SKM-1 treated with dmso at 0.1 percent for 144 hours (cell line): ENCODE data around the gene FRA10AC1.

Source experiments
- DNase-seq: peaks from one replicate; lab custom pipeline; 2025; ENCODE audit not compliant: unreplicated experiment; lab: John Stamatoyannopoulos, UW

The FRA10AC1 gene

GRCh38 chr10:93630625-93631557 lies 71.5 kb downstream of the FRA10AC1 start:
- DNase-seq: no peak

- DNase-seq: no peak
These were observed 72.6 kb downstream of the FRA10AC1 start for GRCh38 chr10:93629647-93630305.

- DNase-seq: no peak
These were observed 73.5 kb downstream of the FRA10AC1 start for GRCh38 chr10:93628858-93629257.

- no peak for DNase-seq
These were observed 79.5 kb downstream of the FRA10AC1 start for GRCh38 chr10:93622942-93623341.

GRCh38 chr10:93620925-93621324 lies 81.5 kb downstream of the FRA10AC1 start:
- DNase-seq: no peak
